ENCODE measurements around the gene F2RL1. TPM values are rescaled to one million over a fixed set of nuclear protein-coding genes. Genes with fewer than 3 reads are reported as not detected.
"Not testable (repeated sequence)": the region's sequence is repeated elsewhere in the genome, so short reads cannot be mapped to it uniquely, and the experiment has no call there.

Gene F2RL1
- total and polyA plus RNA-seq, 2 of the 8 experiments (the other 6 are each of a cell fraction or from before 2014, with no cell fraction given), result 23.2 to 26.6 TPM

DNA sequence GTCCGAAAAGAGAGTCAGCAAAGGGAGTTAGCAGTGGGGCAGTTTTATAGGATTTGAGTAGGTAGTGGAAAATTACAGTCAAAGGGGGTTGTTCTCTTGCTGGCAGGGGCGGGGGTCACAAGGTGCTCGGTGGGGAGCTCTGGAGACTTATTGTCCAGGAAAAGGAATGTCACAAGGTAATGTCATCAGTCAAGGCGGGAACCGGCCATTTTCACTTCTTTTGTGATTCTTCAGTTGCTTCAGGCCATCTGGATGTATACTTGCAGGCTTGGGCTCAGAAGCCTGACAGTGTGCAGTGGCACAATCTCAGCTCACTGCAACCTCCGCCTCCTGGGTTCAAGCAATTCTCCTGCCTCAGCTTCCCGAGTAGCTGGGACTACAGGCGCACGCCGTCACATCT, 29.6 kb upstream of the F2RL1 start:
- not testable (repeated sequence) for H2AFZ ChIP-seq (ENCODE audit: low read length); H3K9me3 ChIP-seq (ENCODE audit: insufficient read depth in 2 of 2, low read depth in 1 of 2, low read length in 1 of 2); H2BK12ac ChIP-seq (ENCODE audit: low read depth, low read length); H4K20me1 ChIP-seq (replicated peaks in 1 of 2; ENCODE audit: control insufficient read depth in 1 of 2, insufficient read depth in 2 of 2, low read length in 2 of 2); H3K18ac ChIP-seq (ENCODE audit: extremely low read depth, low read length); FAIRE-seq; H3K27ac ChIP-seq (ENCODE audit: low read depth, low read length); DNase-seq (ENCODE audit: low read depth in 1 of 2, low spot score in 2 of 2); H2BK120ac ChIP-seq (replicated peaks; ENCODE audit: low read depth, low read length); H2AK5ac ChIP-seq (ENCODE audit: low read depth, low read length); H3K14ac ChIP-seq (ENCODE audit: insufficient read length); H2BK5ac ChIP-seq (ENCODE audit: low read depth, low read length); H3K4ac ChIP-seq (replicated peaks; ENCODE audit: insufficient read length, low read depth, low read length); H3K4me1 ChIP-seq (replicated peaks in 1 of 4; ENCODE audit: control insufficient read depth in 3 of 4, insufficient read depth in 4 of 4, low read length in 3 of 4); H2BK15ac ChIP-seq (ENCODE audit: low read length); H3K36me3 ChIP-seq (ENCODE audit: control insufficient read depth in 2 of 4, insufficient read depth in 4 of 4, low read length in 3 of 4); H4K8ac ChIP-seq (ENCODE audit: extremely low read depth, insufficient read depth, low read length); H3K79me2 ChIP-seq (ENCODE audit: control insufficient read depth in 1 of 2, insufficient read depth in 2 of 2, low read length in 2 of 2); H3K23me2 ChIP-seq (ENCODE audit: low read depth, low read length); H3K4me3 ChIP-seq (ENCODE audit: extremely low read depth in 1 of 4, insufficient read depth in 2 of 4, low read depth in 3 of 4, low read length in 4 of 4); H2BK20ac ChIP-seq (ENCODE audit: low read length); H3K27me3 ChIP-seq (replicated peaks in 1 of 4; ENCODE audit: control insufficient read depth in 3 of 4, extremely low read depth in 1 of 4, insufficient read depth in 3 of 4, low read length in 3 of 4); H3K4me2 ChIP-seq (ENCODE audit: insufficient read depth in 1 of 2, low read depth in 2 of 2, low read length in 2 of 2); H3K23ac ChIP-seq (ENCODE audit: insufficient read length); H3K56ac ChIP-seq (replicated peaks; ENCODE audit: insufficient read length, low read depth, low read length); H4K5ac ChIP-seq (ENCODE audit: insufficient read length, low read depth, low read length); H4K91ac ChIP-seq (replicated peaks; ENCODE audit: insufficient read length, low read length); H3K79me1 ChIP-seq (ENCODE audit: low read depth, low read length); H3K9ac ChIP-seq (replicated peaks in 1 of 4; ENCODE audit: extremely low read depth in 1 of 4, low read depth in 3 of 4, low read length in 3 of 4)
- CTCF ChIA-PET (ENCODE audit: partially characterized antibody), result interaction anchor here (2.1 to 2.4 kb wide), 2 partner anchors 14 to 29 kb away, joined by 4 to 8 read pairs; partner anchors contain the start of gene F2RL1
- WGBS, 2 experiments (ENCODE audit: extremely low coverage in 1 of 2, insufficient coverage in 1 of 2, insufficient read length in 1 of 2, insufficient replicate concordance in 2 of 2, low coverage in 1 of 2, low lambda C conversion rate in 2 of 2, missing lambda C conversion rate in 1 of 2), result 97% methylated on average over 10 of the region's 10 CpGs; no CpG with 5 or more reads in 1 of the 2 experiments
- POLR2A ChIA-PET (ENCODE audit: partially characterized antibody), result interaction anchor here (0.6 to 6.6 kb wide), 2 partner anchors 19 to 133 kb away, joined by 3 to 35 read pairs; no protein-coding TSS in a partner anchor
